Measurements from ENCODE around the gene PKN3.

- no peak for TF ChIP-seq CTCF (conservative IDR thresholded peaks at IDR 0.05; ENCODE audit: low read length)
- TF ChIP-seq EZH2phosphoT487 (IDR thresholded peaks at IDR 0.05; ENCODE audit: borderline replicate concordance), result no peak
Measured at GRCh38 chr9:128724744-128725211, 22.5 kb downstream of the PKN3 start.
